B cell (primary cell): ENCODE results near the gene CLASP1. TPM values are rescaled to one million over a fixed set of nuclear protein-coding genes. Genes with fewer than 3 reads are reported as not detected.

ENCODE experiments used
- ATAC-seq: fragments of 200-7000 bp; cut with Tn5 transposase; one replicate; pipeline ENCODE4 v1.10.0; 2021; ENCODE audit warnings: low read depth, mild to moderate bottlenecking, moderate number of reproducible peaks, moderate library complexity
- CTCF ChIA-PET: fragments of 350-600 bp; sonication (Branson Sonifier 250); formaldehyde crosslinking; loops from one replicate; lab custom pipeline; 2021; ENCODE audit warnings: antibody characterized with exemption, inconsistent platforms; lab: Charles Lee
- POLR2A ChIA-PET: fragments of 350-600 bp; sonication (Branson Sonifier 250); formaldehyde crosslinking; loops from one replicate; lab custom pipeline; 2021; ENCODE audit warnings: antibody characterized with exemption; lab: Charles Lee
- DNase-seq: peaks from one replicate; pipeline ENCODE4 v3.0.0; 2013
- H2AFZ ChIP-seq: 2 replicates; pipeline ENCODE4 v1.6.1; 2012; ENCODE audit warnings: mild to moderate bottlenecking, low read depth, low read length; ENCODE audit not compliant: insufficient read depth, poor library complexity, severe bottlenecking
- H3K27ac ChIP-seq, 2 donors: 1 replicate in 1 of 2; 2 replicates in 1 of 2; pipeline ENCODE4 v1.5.1; 2012 to 2013; ENCODE audit warnings: low read length in 2 of 2, mild to moderate bottlenecking in 2 of 2, moderate library complexity in 1 of 2
- H3K27me3 ChIP-seq, 4 experiments: fragments of 200-600 bp in 1 of 4; sonication (generic) in 1 of 4; replicated peaks in 1 of 4; 1 replicate in 2 of 4; 2 replicates in 2 of 4; pipeline versions ENCODE4 v1.6.1 to v1.7.0; 2013 to 2016; ENCODE audit warnings: low read length in 3 of 4, mild to moderate bottlenecking in 2 of 4, mixed read lengths in 1 of 4, moderate library complexity in 1 of 4; ENCODE audit not compliant: insufficient read depth in 4 of 4, control insufficient read depth in 3 of 4; ENCODE audit errors: control extremely low read depth in 1 of 4
- H3K36me3 ChIP-seq, 2 experiments: replicated peaks in 1 of 2; 1 replicate in 1 of 2; 2 replicates in 1 of 2; pipeline versions ENCODE4 v1.6.1 to v1.7.1; 2013; ENCODE audit warnings: low read length in 1 of 2; ENCODE audit not compliant: insufficient read depth in 2 of 2, control insufficient read depth in 1 of 2; ENCODE audit errors: control extremely low read depth in 1 of 2, extremely low read depth in 1 of 2
- H3K4me1 ChIP-seq, 2 donors: fragments of 200-600 bp in 1 of 2; sonication (generic) in 1 of 2; 1 replicate in 1 of 2; 2 replicates in 1 of 2; pipeline versions ENCODE4 v1.5.1 to v1.6.1; 2013 to 2017; ENCODE audit warnings: low read length in 2 of 2; ENCODE audit not compliant: control insufficient read depth in 2 of 2, insufficient read depth in 2 of 2
- H3K4me2 ChIP-seq: replicated peaks from 2 replicates; pipeline ENCODE3; 2012; ENCODE audit warnings: mild to moderate bottlenecking, low read depth, low read length; ENCODE audit not compliant: poor library complexity, severe bottlenecking
- H3K4me3 ChIP-seq, 5 experiments: fragments of 200-600 bp in 1 of 5; sonication (generic) in 1 of 5; 1 replicate in 3 of 5; 2 replicates in 2 of 5; pipeline versions ENCODE4 v1.5.1 to v1.7.0; 2011 to 2016; ENCODE audit warnings: low read length in 4 of 5, mild to moderate bottlenecking in 4 of 5, low read depth in 2 of 5, control low read depth in 1 of 5, moderate library complexity in 1 of 5; ENCODE audit not compliant: insufficient read depth in 1 of 5; ENCODE audit errors: control extremely low read depth in 1 of 5, extremely low read depth in 1 of 5
- H3K79me2 ChIP-seq: fragments of 200-600 bp; sonication (generic); one replicate; pipeline ENCODE4 v1.6.0; 2016; ENCODE audit warnings: low read length; ENCODE audit not compliant: control insufficient read depth, insufficient read depth
- H3K9ac ChIP-seq: fragments of 200-600 bp; sonication (generic); 2 replicates; pipeline ENCODE4 v1.6.1; 2017; ENCODE audit warnings: mild to moderate bottlenecking, low read length, moderate library complexity
- H3K9me3 ChIP-seq, 3 donors: one replicate each; pipeline versions ENCODE4 v1.6.1 to v1.7.1; 2013; ENCODE audit warnings: low read length in 2 of 3; ENCODE audit not compliant: control insufficient read depth in 2 of 3, insufficient read depth in 1 of 3; ENCODE audit errors: control extremely low read depth in 1 of 3
- H4K20me1 ChIP-seq: 2 replicates; pipeline ENCODE4 v1.6.0; 2012; ENCODE audit warnings: mild to moderate bottlenecking, low read length; ENCODE audit not compliant: insufficient read depth, control insufficient read depth, poor library complexity, severe bottlenecking
- H3K27ac Mint-ChIP-seq: one replicate; pipeline ENCODE4 v1.8.0; 2021; ENCODE audit warnings: mixed read lengths
- H3K27me3 Mint-ChIP-seq: one replicate; pipeline ENCODE4 v1.8.0; 2021; ENCODE audit warnings: mixed read lengths
- H3K4me1 Mint-ChIP-seq: one replicate; pipeline ENCODE4 v1.8.0; 2021; ENCODE audit warnings: mixed read lengths
- H3K4me3 Mint-ChIP-seq: one replicate; pipeline ENCODE4 v1.8.0; 2021; ENCODE audit warnings: mixed read lengths
- H3K9me3 Mint-ChIP-seq: one replicate; pipeline ENCODE4 v1.8.0; 2022; ENCODE audit warnings: mixed read lengths; ENCODE audit not compliant: insufficient read depth
- CTCF ChIP-seq: fragments of 200-600 bp; IDR thresholded peaks from one replicate; pipeline ENCODE4 v1.8.0; 2022; ENCODE audit warnings: antibody characterized with exemption, mild to moderate bottlenecking
- EZH2 ChIP-seq: IDR thresholded peaks from 2 replicates; pipeline ENCODE4 v1.6.1; 2012; ENCODE audit warnings: borderline replicate concordance, low read depth, mild to moderate bottlenecking, moderate library complexity, low read length; ENCODE audit not compliant: insufficient read depth, poor library complexity, severe bottlenecking
- WGBS: methylation state at CpG from one replicate; pipeline ENCODE4 v1.1.5; 2013; ENCODE audit warnings: missing lambda C conversion rate; ENCODE audit not compliant: insufficient coverage; 5-methylcytosine and 5-hydroxymethylcytosine counted together
- intact Hi-C: fragments of 100-400 bp; cut with micrococcal nuclease; formaldehyde crosslinking; loops from one replicate; pipeline ENCODE4 v1.10.0; 2022
- polyA plus RNA-seq: library from polyadenylated mRNA; depleted of rRNA; stranded (reverse); fragments of >200 nt; gene quantifications from 2 replicates; pipeline ENCODE4 v1.2.3, GENCODE V29; 2012
- total RNA-seq, 2 donors: library from RNA; stranded (reverse); fragments of 120-200 nt in 1 of 2; gene quantifications; 1 replicate in 1 of 2; 2 replicates in 1 of 2; pipeline versions ENCODE4 v1.2.3 to v1.2.4, GENCODE V29; 2013 to 2022

CLASP1 gene
- total and polyA plus RNA-seq, 2 donors (not counting 1 experiment from before 2014, with no cell fraction given): 8.7 to 88.0 TPM

GRCh38 chr2:121529439-121530211 lies 119.6 kb downstream of the CLASP1 start:
- POLR2A ChIA-PET: interaction anchor here (0.6 to 4.0 kb wide), 6 partner anchors 113 to 1275 kb away, joined by 3 to 57 read pairs (median 5); partner anchors contain the start of genes CLASP1 and NIFK
- intact Hi-C loops: loop anchor here (1.0 to 2.0 kb wide), 5 partner anchors 67 to 226 kb away; partner anchors contain the start of genes NIFK and TSN

More at GRCh38 chr2:121529439-121530211, 119.6 kb downstream of the CLASP1 start:
- DNase-seq (no peak), ATAC-seq (no peak)
- H3K27me3 ChIP-seq: no peaks in the 10 kb centered on the region
- Mint-ChIP-seq H3K27me3 (no peaks in the 10 kb centered on the region), H3K4me3 (peak overlapping the region; percentile 92), H3K9me3 (no peaks in the 10 kb centered on the region), H3K27ac (peak overlapping the region; percentile 97), H3K4me1 (peaks cover 41% of the 10 kb centered on the region)
- TF ChIP-seq CTCF (no peak), EZH2 (no peak)
- peak overlapping the region; percentile 91 for H3K4me2 ChIP-seq
- H2AFZ ChIP-seq: peak overlapping the region; percentile 77
- peaks cover 45% of the 10 kb centered on the region for H3K79me2 ChIP-seq
- no peaks in the 10 kb centered on the region for H3K9me3 ChIP-seq
- H3K9ac ChIP-seq: peak overlapping the region; percentile 96
- H3K4me3 ChIP-seq: peak overlapping the region; percentile 75 to 94 (median 85)
- peak overlapping the region; percentile 100 for H3K27ac ChIP-seq
- peaks cover 8 to 13% of the 10 kb centered on the region in 2 donors for H3K4me1 ChIP-seq
- H4K20me1 ChIP-seq: peaks cover 28% of the 10 kb centered on the region
- WGBS: 0% methylated on average over 10 of the region's 19 CpGs
- peaks cover 0 to 24% of the 10 kb centered on the region in 2 experiments for H3K36me3 ChIP-seq
- CTCF ChIA-PET: interaction anchor here (0.8 to 4.9 kb wide), 5 partner anchors 120 to 224 kb away, joined by 3 to 46 read pairs (median 5); partner anchors contain the start of genes CLASP1 and NIFK
